K562 (cell line): ENCODE results near the gene DIRAS3. TPM values are rescaled to one million over a fixed set of nuclear protein-coding genes. Genes with fewer than 3 reads are reported as not detected.
A peak's percentile ranks its signal among the peaks of the same experiment; 100 is the strongest.

Source experiments
- CXXC5 ChIP-seq: fragments of 250-450 bp; sonication (Bioruptor Pico); IDR thresholded peaks from 2 replicates; pipeline ENCODE4 v1.8.0; 2022; ENCODE audit warnings: inconsistent platforms, mild to moderate bottlenecking, moderate library complexity
- KAT7 ChIP-seq: sonication (generic); formaldehyde crosslinking; IDR thresholded peaks from 2 replicates; pipeline ENCODE4 v1.8.0; 2022; ENCODE audit warnings: missing genetic modification reagents, mild to moderate bottlenecking, borderline replicate concordance
- NFE2 ChIP-seq: IDR thresholded peaks from 2 replicates; pipeline ENCODE4 v1.6.1; 2014; ENCODE audit warnings: antibody characterized with exemption, low read depth
- PCBP1 ChIP-seq: fragments of 200-400 bp; formaldehyde crosslinking; IDR thresholded peaks from 2 replicates; pipeline ENCODE4 v1.6.1; 2018; ENCODE audit warnings: mild to moderate bottlenecking, low read depth, low read length; ENCODE audit not compliant: poor library complexity, severe bottlenecking
- ZNF766 ChIP-seq: fragments of 200-800 bp; sonication (Bioruptor generic); conservative IDR thresholded peaks from 2 replicates; pipeline ENCODE4 v1.6.1; 2016; ENCODE audit warnings: missing genetic modification characterization, missing compliant biosample characterization
- polyA plus RNA-seq, 8 experiments: library from polyadenylated mRNA; depleted of rRNA in 4 of 8; stranded (reverse) in 5 of 8; unstranded in 3 of 8; fragments of >200 nt; fragmentation: Nextera tagmentation in 2 of 8; fragmentation: Illumina TruSeq in 1 of 8; extraction: Ambion mirVana in 2 of 8; extraction: Trizol in 1 of 8; gene quantifications; 2 replicates each; pipeline versions ENCODE4 v1.2.1 to v1.2.3, GENCODE V29; 2011 to 2014; ENCODE audit warnings: inconsistent platforms in 1 of 8, missing spikeins in 1 of 8
- total RNA-seq, 7 experiments: library from RNA; depleted of rRNA in 6 of 7; stranded (reverse); fragments of >200 nt in 6 of 7; fragmentation: Illumina TruSeq in 2 of 7; extraction: Trizol in 2 of 7; gene quantifications; 2 replicates each; pipeline versions ENCODE4 v1.2.1 to v1.2.3, GENCODE V29; 2011 to 2021; ENCODE audit warnings: low replicate concordance in 1 of 7
- TF ChIP-seq, protein P1 (sequence below): fragments of 450-650 bp; conservative IDR thresholded peaks from 2 replicates; pipeline ENCODE4 v1.6.1; 2016; ENCODE audit warnings: missing genetic modification characterization, low read depth, mild to moderate bottlenecking, control low read depth, missing compliant biosample characterization
- TF ChIP-seq, protein P2 (sequence below): sonication (generic); formaldehyde crosslinking; IDR thresholded peaks from 2 replicates; pipeline ENCODE4 v1.8.1; 2023; ENCODE audit warnings: mild to moderate bottlenecking, missing genetic modification reagents
- TF ChIP-seq, protein P3 (sequence below): sonication (generic); formaldehyde crosslinking; IDR thresholded peaks from 2 replicates; pipeline ENCODE4 v1.8.1; 2023; ENCODE audit warnings: mild to moderate bottlenecking, missing genetic modification reagents
- TF ChIP-seq, protein P4 (sequence below): fragments of 450-650 bp; IDR thresholded peaks from 2 replicates; pipeline ENCODE4 v1.6.1; 2018; ENCODE audit not compliant: partially characterized antibody

Gene DIRAS3
- total and polyA plus RNA-seq, 9 of the 15 experiments (the other 6 are each of a cell fraction or from before 2014, with no cell fraction given): 7.9 to 96.1 (median 41.7) TPM

DNA sequence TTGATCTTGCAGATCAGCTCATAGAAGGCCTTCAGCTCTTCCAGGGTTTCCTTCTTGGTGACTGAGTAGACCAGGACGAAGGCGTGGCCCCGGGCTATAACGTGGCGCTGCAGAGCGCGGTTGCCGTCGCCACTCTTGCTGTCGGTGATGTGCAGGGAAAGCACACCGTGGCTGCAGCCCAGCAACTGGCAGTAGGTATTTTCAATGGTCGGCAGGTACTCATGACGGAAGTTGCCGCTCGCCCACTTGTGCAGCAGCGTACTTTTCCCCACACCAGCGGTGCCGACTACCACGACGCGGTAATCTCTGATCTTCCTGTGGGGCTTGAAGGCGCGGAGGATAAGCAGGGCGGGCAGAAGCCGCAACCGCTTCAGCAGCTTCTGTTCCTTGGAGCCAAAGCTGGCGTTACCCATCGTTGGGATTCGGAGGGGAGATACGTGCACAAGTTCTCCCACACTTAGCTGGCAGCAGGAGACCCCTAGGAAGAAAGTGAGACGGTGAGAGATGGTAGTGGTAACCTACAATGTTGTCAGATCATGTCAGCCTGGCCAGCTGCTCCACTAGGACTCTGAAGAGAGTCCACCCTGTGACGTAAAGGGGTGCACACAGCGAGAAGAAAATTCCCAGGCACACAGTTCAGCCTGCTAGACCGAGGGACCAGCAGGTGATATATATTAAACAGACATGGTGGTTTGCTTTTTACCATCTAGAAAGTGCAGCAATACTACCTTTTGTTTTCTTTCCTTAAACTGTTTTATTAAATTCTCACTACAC lies 3.4 kb downstream of the DIRAS3 start (continued):
- TF ChIP-seq, protein P1, sequence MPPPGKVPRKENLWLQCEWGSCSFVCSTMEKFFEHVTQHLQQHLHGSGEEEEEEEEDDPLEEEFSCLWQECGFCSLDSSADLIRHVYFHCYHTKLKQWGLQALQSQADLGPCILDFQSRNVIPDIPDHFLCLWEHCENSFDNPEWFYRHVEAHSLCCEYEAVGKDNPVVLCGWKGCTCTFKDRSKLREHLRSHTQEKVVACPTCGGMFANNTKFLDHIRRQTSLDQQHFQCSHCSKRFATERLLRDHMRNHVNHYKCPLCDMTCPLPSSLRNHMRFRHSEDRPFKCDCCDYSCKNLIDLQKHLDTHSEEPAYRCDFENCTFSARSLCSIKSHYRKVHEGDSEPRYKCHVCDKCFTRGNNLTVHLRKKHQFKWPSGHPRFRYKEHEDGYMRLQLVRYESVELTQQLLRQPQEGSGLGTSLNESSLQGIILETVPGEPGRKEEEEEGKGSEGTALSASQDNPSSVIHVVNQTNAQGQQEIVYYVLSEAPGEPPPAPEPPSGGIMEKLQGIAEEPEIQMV: no peak
- TF ChIP-seq NFE2 (no peak), CXXC5 (CRISPR knock-in tag) (peak; percentile 55; the same call in 1 of the 2 replicates), PCBP1 (no peak), ZNF766 (CRISPR knock-in tag) (0 out of 2 replicates have a peak, but pooled peaks have one; percentile 21), KAT7 (CRISPR knock-in tag) (0 out of 2 replicates have a peak, but pooled peaks have one; percentile 46)
- TF ChIP-seq, protein P2, sequence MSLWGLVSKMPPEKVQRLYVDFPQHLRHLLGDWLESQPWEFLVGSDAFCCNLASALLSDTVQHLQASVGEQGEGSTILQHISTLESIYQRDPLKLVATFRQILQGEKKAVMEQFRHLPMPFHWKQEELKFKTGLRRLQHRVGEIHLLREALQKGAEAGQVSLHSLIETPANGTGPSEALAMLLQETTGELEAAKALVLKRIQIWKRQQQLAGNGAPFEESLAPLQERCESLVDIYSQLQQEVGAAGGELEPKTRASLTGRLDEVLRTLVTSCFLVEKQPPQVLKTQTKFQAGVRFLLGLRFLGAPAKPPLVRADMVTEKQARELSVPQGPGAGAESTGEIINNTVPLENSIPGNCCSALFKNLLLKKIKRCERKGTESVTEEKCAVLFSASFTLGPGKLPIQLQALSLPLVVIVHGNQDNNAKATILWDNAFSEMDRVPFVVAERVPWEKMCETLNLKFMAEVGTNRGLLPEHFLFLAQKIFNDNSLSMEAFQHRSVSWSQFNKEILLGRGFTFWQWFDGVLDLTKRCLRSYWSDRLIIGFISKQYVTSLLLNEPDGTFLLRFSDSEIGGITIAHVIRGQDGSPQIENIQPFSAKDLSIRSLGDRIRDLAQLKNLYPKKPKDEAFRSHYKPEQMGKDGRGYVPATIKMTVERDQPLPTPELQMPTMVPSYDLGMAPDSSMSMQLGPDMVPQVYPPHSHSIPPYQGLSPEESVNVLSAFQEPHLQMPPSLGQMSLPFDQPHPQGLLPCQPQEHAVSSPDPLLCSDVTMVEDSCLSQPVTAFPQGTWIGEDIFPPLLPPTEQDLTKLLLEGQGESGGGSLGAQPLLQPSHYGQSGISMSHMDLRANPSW (CRISPR knock-in tag): no peak
- TF ChIP-seq, protein P3, sequence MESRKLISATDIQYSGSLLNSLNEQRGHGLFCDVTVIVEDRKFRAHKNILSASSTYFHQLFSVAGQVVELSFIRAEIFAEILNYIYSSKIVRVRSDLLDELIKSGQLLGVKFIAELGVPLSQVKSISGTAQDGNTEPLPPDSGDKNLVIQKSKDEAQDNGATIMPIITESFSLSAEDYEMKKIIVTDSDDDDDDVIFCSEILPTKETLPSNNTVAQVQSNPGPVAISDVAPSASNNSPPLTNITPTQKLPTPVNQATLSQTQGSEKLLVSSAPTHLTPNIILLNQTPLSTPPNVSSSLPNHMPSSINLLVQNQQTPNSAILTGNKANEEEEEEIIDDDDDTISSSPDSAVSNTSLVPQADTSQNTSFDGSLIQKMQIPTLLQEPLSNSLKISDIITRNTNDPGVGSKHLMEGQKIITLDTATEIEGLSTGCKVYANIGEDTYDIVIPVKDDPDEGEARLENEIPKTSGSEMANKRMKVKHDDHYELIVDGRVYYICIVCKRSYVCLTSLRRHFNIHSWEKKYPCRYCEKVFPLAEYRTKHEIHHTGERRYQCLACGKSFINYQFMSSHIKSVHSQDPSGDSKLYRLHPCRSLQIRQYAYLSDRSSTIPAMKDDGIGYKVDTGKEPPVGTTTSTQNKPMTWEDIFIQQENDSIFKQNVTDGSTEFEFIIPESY: 0 out of 2 replicates have a peak, but pooled peaks have one; percentile 43
- TF ChIP-seq, protein P4, sequence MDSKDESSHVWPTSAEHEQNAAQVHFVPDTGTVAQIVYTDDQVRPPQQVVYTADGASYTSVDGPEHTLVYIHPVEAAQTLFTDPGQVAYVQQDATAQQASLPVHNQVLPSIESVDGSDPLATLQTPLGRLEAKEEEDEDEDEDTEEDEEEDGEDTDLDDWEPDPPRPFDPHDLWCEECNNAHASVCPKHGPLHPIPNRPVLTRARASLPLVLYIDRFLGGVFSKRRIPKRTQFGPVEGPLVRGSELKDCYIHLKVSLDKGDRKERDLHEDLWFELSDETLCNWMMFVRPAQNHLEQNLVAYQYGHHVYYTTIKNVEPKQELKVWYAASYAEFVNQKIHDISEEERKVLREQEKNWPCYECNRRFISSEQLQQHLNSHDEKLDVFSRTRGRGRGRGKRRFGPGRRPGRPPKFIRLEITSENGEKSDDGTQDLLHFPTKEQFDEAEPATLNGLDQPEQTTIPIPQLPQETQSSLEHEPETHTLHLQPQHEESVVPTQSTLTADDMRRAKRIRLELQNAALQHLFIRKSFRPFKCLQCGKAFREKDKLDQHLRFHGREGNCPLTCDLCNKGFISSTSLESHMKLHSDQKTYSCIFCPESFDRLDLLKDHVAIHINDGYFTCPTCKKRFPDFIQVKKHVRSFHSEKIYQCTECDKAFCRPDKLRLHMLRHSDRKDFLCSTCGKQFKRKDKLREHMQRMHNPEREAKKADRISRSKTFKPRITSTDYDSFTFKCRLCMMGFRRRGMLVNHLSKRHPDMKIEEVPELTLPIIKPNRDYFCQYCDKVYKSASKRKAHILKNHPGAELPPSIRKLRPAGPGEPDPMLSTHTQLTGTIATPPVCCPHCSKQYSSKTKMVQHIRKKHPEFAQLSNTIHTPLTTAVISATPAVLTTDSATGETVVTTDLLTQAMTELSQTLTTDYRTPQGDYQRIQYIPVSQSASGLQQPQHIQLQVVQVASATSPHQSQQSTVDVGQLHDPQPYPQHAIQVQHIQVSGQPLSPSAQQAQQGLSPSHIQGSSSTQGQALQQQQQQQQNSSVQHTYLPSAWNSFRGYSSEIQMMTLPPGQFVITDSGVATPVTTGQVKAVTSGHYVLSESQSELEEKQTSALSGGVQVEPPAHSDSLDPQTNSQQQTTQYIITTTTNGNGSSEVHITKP: peak; percentile 96
